GM12891 (cell line): ENCODE measurements around the gene TRIO.

Experiments
- POLR2A ChIP-seq: IDR thresholded peaks from 2 replicates; pipeline ENCODE4 v1.6.1; 2011; ENCODE audit warnings: low read depth, low read length, control low read depth
- POLR2AphosphoS5 ChIP-seq: IDR thresholded peaks from 2 replicates; pipeline ENCODE4 v1.6.1; 2011; ENCODE audit warnings: low read depth, low read length, control low read depth
- SPI1 ChIP-seq: IDR thresholded peaks from 2 replicates; pipeline ENCODE4 v1.6.1; 2011; ENCODE audit warnings: low read depth, low read length, control low read depth
- TAF1 ChIP-seq: IDR thresholded peaks from 2 replicates; pipeline ENCODE4 v1.6.1; 2011; ENCODE audit warnings: low read depth, low read length, control low read depth

- TF ChIP-seq POLR2A = no peak
- TF ChIP-seq POLR2AphosphoS5 = no peak
- no peak for TF ChIP-seq SPI1
- TF ChIP-seq TAF1 = no peak
Measured at GRCh38 chr5:14241141-14241540, 98.0 kb downstream of the TRIO start.
